Transverse colon (tissue), 4 donors: ENCODE measurements around the gene MRGPRE.

Source experiments
- CTCF ChIP-seq, 5 experiments: fragments of 200-600 bp in 3 of 5; fragments of 450-650 bp in 2 of 5; sonication (generic) in 3 of 5; IDR thresholded peaks; 1 replicate in 2 of 5; 2 replicates in 3 of 5; pipeline ENCODE4 v1.5.1; 2016 to 2017; ENCODE audit warnings: antibody characterized with exemption in 5 of 5, inconsistent platforms in 3 of 5, mild to moderate bottlenecking in 2 of 5, moderate library complexity in 1 of 5
- POLR2AphosphoS5 ChIP-seq, 3 donors: sonication (generic); formaldehyde crosslinking; IDR thresholded peaks; one replicate each; pipeline ENCODE4 v1.6.1; 2016; ENCODE audit warnings: antibody characterized with exemption in 3 of 3

- TF ChIP-seq POLR2AphosphoS5 (IDR thresholded peaks at IDR 0.05) (no peak), CTCF (IDR thresholded peaks at IDR 0.05) (no peak)
Observed at GRCh38 chr11:3227568-3228444, 4.4 kb downstream of the MRGPRE start.
